HepG2 (cell line): ENCODE data around the gene RPTOR. TPM values are rescaled to one million over a fixed set of nuclear protein-coding genes. Genes with fewer than 3 reads are reported as not detected.
A peak's percentile ranks its signal among the peaks of the same experiment; 100 is the strongest.

Experiments
- CBX2 ChIP-seq, 2 experiments: fragments of 200-600 bp in 1 of 2; sonication (generic); formaldehyde crosslinking in 1 of 2; IDR thresholded peaks; 2 replicates each; pipeline versions ENCODE4 v1.7.0 to v1.8.1; 2018 to 2022; ENCODE audit warnings: low read depth in 2 of 2, low read length in 1 of 2, mild to moderate bottlenecking in 1 of 2, missing genetic modification reagents in 1 of 2
- GABPA ChIP-seq, 2 experiments: IDR thresholded peaks; 2 replicates each; pipeline ENCODE4 v1.6.1; 2011 to 2016; ENCODE audit warnings: low read depth in 2 of 2, low read length in 1 of 2, missing biosample characterization in 1 of 2, missing genetic modification characterization in 1 of 2
- GLI4 ChIP-seq: sonication (generic); formaldehyde crosslinking; IDR thresholded peaks from 2 replicates; pipeline ENCODE4 v1.5.1; 2020; ENCODE audit warnings: missing genetic modification reagents, mild to moderate bottlenecking, moderate library complexity, borderline replicate concordance
- HOXA9 ChIP-seq: sonication (generic); formaldehyde crosslinking; IDR thresholded peaks from 2 replicates; pipeline ENCODE4 v1.8.1; 2022; ENCODE audit warnings: missing genetic modification reagents, mild to moderate bottlenecking, moderate library complexity, borderline replicate concordance
- RAD51 ChIP-seq: fragments of 450-650 bp; IDR thresholded peaks from 2 replicates; pipeline ENCODE4 v1.6.1; 2016; ENCODE audit warnings: borderline replicate concordance
- RBAK ChIP-seq: sonication (generic); formaldehyde crosslinking; IDR thresholded peaks from 2 replicates; pipeline ENCODE4 v1.5.1; 2020; ENCODE audit warnings: mild to moderate bottlenecking, missing genetic modification reagents
- RFX5 ChIP-seq: IDR thresholded peaks from 2 replicates; pipeline ENCODE4 v1.6.1; 2011; ENCODE audit warnings: low read depth, low read length, improper control_type of control experiment
- RXRA ChIP-seq: sonication (generic); formaldehyde crosslinking; IDR thresholded peaks from 2 replicates; pipeline ENCODE4 v1.5.1; 2020; ENCODE audit warnings: missing genetic modification reagents
- SNAI1 ChIP-seq: sonication (generic); formaldehyde crosslinking; IDR thresholded peaks from 2 replicates; pipeline ENCODE4 v1.5.0; 2020; ENCODE audit warnings: mild to moderate bottlenecking, missing genetic modification reagents, borderline replicate concordance
- SNAPC2 ChIP-seq: sonication (generic); formaldehyde crosslinking; IDR thresholded peaks from 2 replicates; pipeline ENCODE4 v1.8.1; 2022; ENCODE audit warnings: mild to moderate bottlenecking, missing genetic modification reagents
- SP2 ChIP-seq: sonication (generic); formaldehyde crosslinking; IDR thresholded peaks from 2 replicates; pipeline ENCODE4 v1.5.1; 2020; ENCODE audit warnings: mild to moderate bottlenecking, missing genetic modification reagents
- SP4 ChIP-seq: sonication (generic); formaldehyde crosslinking; IDR thresholded peaks from 2 replicates; pipeline ENCODE4 v1.8.1; 2023; ENCODE audit warnings: mild to moderate bottlenecking, missing genetic modification reagents
- THYN1 ChIP-seq: sonication (generic); formaldehyde crosslinking; IDR thresholded peaks from 2 replicates; pipeline ENCODE4 v1.8.1; 2023; ENCODE audit warnings: low read depth, mild to moderate bottlenecking, moderate library complexity, missing genetic modification reagents, borderline replicate concordance
- YEATS4 ChIP-seq: sonication (generic); formaldehyde crosslinking; IDR thresholded peaks from 2 replicates; pipeline ENCODE4 v1.4.0; 2020; ENCODE audit warnings: missing genetic modification reagents, borderline replicate concordance
- ZBTB43 ChIP-seq: sonication (generic); formaldehyde crosslinking; conservative IDR thresholded peaks from 2 replicates; pipeline ENCODE4 v1.4.0; 2020; ENCODE audit warnings: missing genetic modification reagents
- ZBTB49 ChIP-seq: sonication (generic); formaldehyde crosslinking; IDR thresholded peaks from 2 replicates; pipeline ENCODE4 v1.4.0; 2020; ENCODE audit warnings: missing genetic modification reagents, borderline replicate concordance
- ZNF326 ChIP-seq: sonication (generic); formaldehyde crosslinking; IDR thresholded peaks from 2 replicates; pipeline ENCODE4 v1.4.0; 2020; ENCODE audit warnings: missing genetic modification reagents, borderline replicate concordance
- ZNF567 ChIP-seq: sonication (generic); formaldehyde crosslinking; IDR thresholded peaks from 2 replicates; pipeline ENCODE4 v1.8.1; 2023; ENCODE audit warnings: mild to moderate bottlenecking, missing genetic modification reagents, borderline replicate concordance
- ZNF672 ChIP-seq: sonication (generic); formaldehyde crosslinking; IDR thresholded peaks from 2 replicates; pipeline ENCODE4 v1.8.1; 2022; ENCODE audit warnings: missing genetic modification reagents
- ZNF761 ChIP-seq: sonication (generic); formaldehyde crosslinking; conservative IDR thresholded peaks from 2 replicates; pipeline ENCODE4 v1.4.0; 2020; ENCODE audit warnings: mild to moderate bottlenecking, missing genetic modification reagents
- ZNF788 ChIP-seq: sonication (generic); formaldehyde crosslinking; IDR thresholded peaks from 2 replicates; pipeline ENCODE4 v1.5.0; 2020; ENCODE audit warnings: mild to moderate bottlenecking, missing genetic modification reagents, borderline replicate concordance
- polyA plus RNA-seq, 8 experiments: library from polyadenylated mRNA; depleted of rRNA in 3 of 8; stranded (reverse) in 7 of 8; unstranded in 1 of 8; fragments of >200 nt; fragmentation: Illumina TruSeq in 4 of 8; extraction: Trizol in 4 of 8; gene quantifications; 2 replicates each; pipeline versions ENCODE4 v1.2.1 to v1.2.3, GENCODE V29; 2011 to 2016; ENCODE audit warnings: low read depth in 4 of 8, missing spikeins in 1 of 8, mixed read lengths in 1 of 8; ENCODE audit not compliant: insufficient read depth in 1 of 8
- total RNA-seq, 5 experiments: library from RNA; depleted of rRNA; stranded (reverse); fragments of >200 nt; fragmentation: Illumina TruSeq; extraction: Trizol; gene quantifications; 2 replicates each; pipeline ENCODE4 v1.2.3, GENCODE V29; 2016; ENCODE audit warnings: low read depth in 1 of 5
- TF ChIP-seq, protein P1 (sequence below): sonication (generic); formaldehyde crosslinking; IDR thresholded peaks from 2 replicates; pipeline ENCODE4 v1.4.0; 2020; ENCODE audit warnings: missing genetic modification reagents, borderline replicate concordance

Gene RPTOR
- total and polyA plus RNA-seq, 2 of the 13 experiments (the other 11 are each of a cell fraction or from before 2014, with no cell fraction given): 6.6 to 25.3 TPM

GRCh38 chr17:80673152-80673920 lies 128.7 kb downstream of the RPTOR start (continued):
- no peak for TF ChIP-seq ZBTB49
- TF ChIP-seq YEATS4 (CRISPR knock-in tag): no peak
- peak; percentile 46; the same call in 1 of the 2 replicates for TF ChIP-seq ZNF788 (CRISPR knock-in tag)
- no peak for TF ChIP-seq RBAK
- no peak for TF ChIP-seq ZNF567 (CRISPR knock-in tag)
- TF ChIP-seq HOXA9: no peak
- TF ChIP-seq RXRA (CRISPR knock-in tag): peak; percentile 96
- no peak for TF ChIP-seq RAD51
- TF ChIP-seq SNAPC2 (CRISPR knock-in tag): no peak
- no peak for TF ChIP-seq SP2
- no peak for TF ChIP-seq ZNF326
- no peak for TF ChIP-seq RFX5
- TF ChIP-seq ZNF761: no peak
- TF ChIP-seq CBX2 (IDR thresholded peaks at IDR 0.05; ENCODE audit: low read depth, low read length): no peak
- no peak for TF ChIP-seq CBX2 (CRISPR knock-in tag; IDR thresholded peaks at IDR 0.05; ENCODE audit: low read depth)
- no peak for TF ChIP-seq GLI4 (CRISPR knock-in tag)
- no peak for TF ChIP-seq ZBTB43 (CRISPR knock-in tag)
- TF ChIP-seq SP4 (CRISPR knock-in tag): no peak
- no peak for TF ChIP-seq ZNF672 (CRISPR knock-in tag)
- TF ChIP-seq THYN1 (CRISPR knock-in tag): no peak
- no peak for TF ChIP-seq SNAI1
- TF ChIP-seq, protein P1, sequence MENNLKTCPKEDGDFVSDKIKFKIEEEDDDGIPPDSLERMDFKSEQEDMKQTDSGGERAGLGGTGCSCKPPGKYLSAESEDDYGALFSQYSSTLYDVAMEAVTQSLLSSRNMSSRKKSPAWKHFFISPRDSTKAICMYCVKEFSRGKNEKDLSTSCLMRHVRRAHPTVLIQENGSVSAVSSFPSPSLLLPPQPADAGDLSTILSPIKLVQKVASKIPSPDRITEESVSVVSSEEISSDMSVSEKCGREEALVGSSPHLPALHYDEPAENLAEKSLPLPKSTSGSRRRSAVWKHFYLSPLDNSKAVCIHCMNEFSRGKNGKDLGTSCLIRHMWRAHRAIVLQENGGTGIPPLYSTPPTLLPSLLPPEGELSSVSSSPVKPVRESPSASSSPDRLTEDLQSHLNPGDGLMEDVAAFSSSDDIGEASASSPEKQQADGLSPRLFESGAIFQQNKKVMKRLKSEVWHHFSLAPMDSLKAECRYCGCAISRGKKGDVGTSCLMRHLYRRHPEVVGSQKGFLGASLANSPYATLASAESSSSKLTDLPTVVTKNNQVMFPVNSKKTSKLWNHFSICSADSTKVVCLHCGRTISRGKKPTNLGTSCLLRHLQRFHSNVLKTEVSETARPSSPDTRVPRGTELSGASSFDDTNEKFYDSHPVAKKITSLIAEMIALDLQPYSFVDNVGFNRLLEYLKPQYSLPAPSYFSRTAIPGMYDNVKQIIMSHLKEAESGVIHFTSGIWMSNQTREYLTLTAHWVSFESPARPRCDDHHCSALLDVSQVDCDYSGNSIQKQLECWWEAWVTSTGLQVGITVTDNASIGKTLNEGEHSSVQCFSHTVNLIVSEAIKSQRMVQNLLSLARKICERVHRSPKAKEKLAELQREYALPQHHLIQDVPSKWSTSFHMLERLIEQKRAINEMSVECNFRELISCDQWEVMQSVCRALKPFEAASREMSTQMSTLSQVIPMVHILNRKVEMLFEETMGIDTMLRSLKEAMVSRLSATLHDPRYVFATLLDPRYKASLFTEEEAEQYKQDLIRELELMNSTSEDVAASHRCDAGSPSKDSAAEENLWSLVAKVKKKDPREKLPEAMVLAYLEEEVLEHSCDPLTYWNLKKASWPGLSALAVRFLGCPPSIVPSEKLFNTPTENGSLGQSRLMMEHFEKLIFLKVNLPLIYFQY (CRISPR knock-in tag): no peak
- TF ChIP-seq GABPA (IDR thresholded peaks at IDR 0.05; ENCODE audit: low read depth, low read length): no peak
- peak; percentile 27; the same call in 1 of the 2 replicates for TF ChIP-seq GABPA (CRISPR knock-in tag; IDR thresholded peaks at IDR 0.05; ENCODE audit: low read depth)
